ENCODE data around the gene ITCH.

DNA sequence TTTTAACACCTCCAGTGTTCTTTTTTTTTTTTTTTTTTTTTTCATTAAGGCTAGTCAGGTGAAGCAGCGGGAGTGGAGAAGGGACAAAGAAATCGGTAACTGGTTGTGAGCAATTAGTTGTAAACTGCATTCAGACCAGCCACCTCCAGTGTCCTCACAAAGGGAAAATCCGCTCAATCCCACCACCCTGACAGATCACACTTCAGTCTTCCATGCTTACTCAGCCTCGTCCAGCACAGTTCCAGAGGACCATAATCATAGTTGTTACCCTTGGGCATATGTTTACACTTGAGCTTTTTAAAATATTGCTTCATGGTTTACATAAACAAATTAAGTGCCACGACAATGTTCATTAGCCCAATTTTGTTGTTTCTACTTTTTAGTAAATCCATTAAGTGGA, 163.4 kb downstream of the ITCH start:
- TF ChIP-seq EZH2 (IDR thresholded peaks at IDR 0.05; ENCODE audit: borderline replicate concordance, low read length): no peak
- TF ChIP-seq, protein P1, sequence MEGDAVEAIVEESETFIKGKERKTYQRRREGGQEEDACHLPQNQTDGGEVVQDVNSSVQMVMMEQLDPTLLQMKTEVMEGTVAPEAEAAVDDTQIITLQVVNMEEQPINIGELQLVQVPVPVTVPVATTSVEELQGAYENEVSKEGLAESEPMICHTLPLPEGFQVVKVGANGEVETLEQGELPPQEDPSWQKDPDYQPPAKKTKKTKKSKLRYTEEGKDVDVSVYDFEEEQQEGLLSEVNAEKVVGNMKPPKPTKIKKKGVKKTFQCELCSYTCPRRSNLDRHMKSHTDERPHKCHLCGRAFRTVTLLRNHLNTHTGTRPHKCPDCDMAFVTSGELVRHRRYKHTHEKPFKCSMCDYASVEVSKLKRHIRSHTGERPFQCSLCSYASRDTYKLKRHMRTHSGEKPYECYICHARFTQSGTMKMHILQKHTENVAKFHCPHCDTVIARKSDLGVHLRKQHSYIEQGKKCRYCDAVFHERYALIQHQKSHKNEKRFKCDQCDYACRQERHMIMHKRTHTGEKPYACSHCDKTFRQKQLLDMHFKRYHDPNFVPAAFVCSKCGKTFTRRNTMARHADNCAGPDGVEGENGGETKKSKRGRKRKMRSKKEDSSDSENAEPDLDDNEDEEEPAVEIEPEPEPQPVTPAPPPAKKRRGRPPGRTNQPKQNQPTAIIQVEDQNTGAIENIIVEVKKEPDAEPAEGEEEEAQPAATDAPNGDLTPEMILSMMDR (conservative IDR thresholded peaks at IDR 0.05 in 1 of 2, IDR thresholded peaks at IDR 0.05 in 1 of 2; ENCODE audit: extremely low read depth in 1 of 2, insufficient read depth in 1 of 2, low read depth in 1 of 2, low read length in 2 of 2): no peak
